ENCODE results near the gene DDTL.

- TF ChIP-seq, protein P1, sequence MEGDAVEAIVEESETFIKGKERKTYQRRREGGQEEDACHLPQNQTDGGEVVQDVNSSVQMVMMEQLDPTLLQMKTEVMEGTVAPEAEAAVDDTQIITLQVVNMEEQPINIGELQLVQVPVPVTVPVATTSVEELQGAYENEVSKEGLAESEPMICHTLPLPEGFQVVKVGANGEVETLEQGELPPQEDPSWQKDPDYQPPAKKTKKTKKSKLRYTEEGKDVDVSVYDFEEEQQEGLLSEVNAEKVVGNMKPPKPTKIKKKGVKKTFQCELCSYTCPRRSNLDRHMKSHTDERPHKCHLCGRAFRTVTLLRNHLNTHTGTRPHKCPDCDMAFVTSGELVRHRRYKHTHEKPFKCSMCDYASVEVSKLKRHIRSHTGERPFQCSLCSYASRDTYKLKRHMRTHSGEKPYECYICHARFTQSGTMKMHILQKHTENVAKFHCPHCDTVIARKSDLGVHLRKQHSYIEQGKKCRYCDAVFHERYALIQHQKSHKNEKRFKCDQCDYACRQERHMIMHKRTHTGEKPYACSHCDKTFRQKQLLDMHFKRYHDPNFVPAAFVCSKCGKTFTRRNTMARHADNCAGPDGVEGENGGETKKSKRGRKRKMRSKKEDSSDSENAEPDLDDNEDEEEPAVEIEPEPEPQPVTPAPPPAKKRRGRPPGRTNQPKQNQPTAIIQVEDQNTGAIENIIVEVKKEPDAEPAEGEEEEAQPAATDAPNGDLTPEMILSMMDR (IDR thresholded peaks at IDR 0.05), result no peak
- TF ChIP-seq POLR2A (IDR thresholded peaks at IDR 0.05), result no peak
These were observed 28.2 kb upstream of the DDTL start for GRCh38 chr22:23938328-23939016.
